Measurements from ENCODE around the gene TMEM225B. TPM values are rescaled to one million over a fixed set of nuclear protein-coding genes. Genes with fewer than 3 reads are reported as not detected.

Gene TMEM225B
- total RNA-seq, 2 experiments from 2014 or later: 0.92 to 2.2 TPM

DNA sequence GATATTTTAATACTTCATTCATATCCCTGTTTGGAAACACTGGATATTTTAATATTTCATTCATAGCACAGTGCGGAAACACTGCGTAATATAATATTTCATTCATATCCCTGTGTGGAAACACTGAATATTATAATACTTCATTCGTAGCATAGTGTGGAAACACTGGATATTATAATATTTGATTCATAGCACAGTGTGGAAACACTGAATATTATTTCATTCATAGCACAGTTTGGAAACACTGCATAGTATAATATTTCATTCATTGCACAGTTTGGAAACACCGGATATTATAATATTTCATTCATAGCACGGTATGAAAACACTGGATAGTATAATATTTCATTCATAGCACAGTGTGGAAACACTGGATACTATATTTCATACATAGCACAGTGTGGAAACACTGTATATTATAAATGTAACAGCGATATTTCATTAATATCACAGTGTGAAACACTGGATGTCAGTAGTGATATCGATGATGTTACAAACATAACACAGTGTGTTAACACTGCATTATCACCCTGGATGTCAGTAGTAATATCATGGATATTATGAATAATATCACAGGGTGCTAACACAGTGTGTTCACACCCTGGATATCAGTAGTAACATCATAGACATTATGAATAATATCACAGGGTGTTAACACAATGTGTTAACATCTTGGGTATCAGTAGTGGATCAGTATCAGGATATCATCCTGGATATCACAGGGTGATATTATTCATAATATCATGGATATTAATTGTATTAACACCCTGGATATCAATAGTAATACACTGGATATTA is 2.9 kb upstream of the TMEM225B start:
- intact Hi-C loops (cut with micrococcal nuclease): no loop called here
- no peaks in the 10 kb centered on the region for H3K36me3 Mint-ChIP-seq (ENCODE audit: low read depth)
- DNase-seq: no peak
- TF ChIP-seq, protein P1, sequence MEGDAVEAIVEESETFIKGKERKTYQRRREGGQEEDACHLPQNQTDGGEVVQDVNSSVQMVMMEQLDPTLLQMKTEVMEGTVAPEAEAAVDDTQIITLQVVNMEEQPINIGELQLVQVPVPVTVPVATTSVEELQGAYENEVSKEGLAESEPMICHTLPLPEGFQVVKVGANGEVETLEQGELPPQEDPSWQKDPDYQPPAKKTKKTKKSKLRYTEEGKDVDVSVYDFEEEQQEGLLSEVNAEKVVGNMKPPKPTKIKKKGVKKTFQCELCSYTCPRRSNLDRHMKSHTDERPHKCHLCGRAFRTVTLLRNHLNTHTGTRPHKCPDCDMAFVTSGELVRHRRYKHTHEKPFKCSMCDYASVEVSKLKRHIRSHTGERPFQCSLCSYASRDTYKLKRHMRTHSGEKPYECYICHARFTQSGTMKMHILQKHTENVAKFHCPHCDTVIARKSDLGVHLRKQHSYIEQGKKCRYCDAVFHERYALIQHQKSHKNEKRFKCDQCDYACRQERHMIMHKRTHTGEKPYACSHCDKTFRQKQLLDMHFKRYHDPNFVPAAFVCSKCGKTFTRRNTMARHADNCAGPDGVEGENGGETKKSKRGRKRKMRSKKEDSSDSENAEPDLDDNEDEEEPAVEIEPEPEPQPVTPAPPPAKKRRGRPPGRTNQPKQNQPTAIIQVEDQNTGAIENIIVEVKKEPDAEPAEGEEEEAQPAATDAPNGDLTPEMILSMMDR (IDR thresholded peaks at IDR 0.05): no peak
- H3K4me3 Mint-ChIP-seq: no peak overlapping the region
- peak; percentile 53 for ATAC-seq
- CTCF ChIA-PET: no interaction called here
- H3K4me1 Mint-ChIP-seq (ENCODE audit: low read depth): no peaks in the 10 kb centered on the region
- no peaks in the 10 kb centered on the region for H3K27me3 Mint-ChIP-seq
- H3K27ac Mint-ChIP-seq: no peak overlapping the region
- no peaks in the 10 kb centered on the region for H3K9me3 Mint-ChIP-seq
- POLR2A ChIA-PET: interaction anchor here (0.7 kb wide), 1 partner anchor 9 kb away, joined by 3 read pairs; no protein-coding TSS in a partner anchor

DNA sequence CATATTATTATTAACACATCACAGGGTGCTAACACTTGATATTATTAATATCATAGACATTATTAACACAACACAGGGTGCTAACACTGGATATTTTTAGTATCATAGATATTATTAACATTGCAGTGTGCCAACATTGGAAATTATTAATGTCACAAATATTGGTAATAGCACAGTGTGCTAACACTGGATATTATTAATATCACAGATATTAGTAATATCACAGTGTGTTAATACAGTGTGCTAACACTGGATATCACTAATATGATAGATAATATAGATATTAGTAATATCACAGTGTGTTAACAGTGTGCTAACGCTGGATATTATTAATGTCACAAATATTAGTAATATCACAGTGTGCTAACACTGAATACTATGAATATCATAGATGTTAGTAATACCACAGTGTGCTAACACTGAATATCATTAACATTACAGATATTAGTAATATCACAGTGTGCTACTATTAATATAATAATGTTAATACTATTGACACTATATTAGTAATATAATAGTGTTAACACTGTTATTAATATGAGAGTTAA is 1.6 kb upstream of the TMEM225B start:
- DNase-seq (no peak), ATAC-seq (no peak)
- TF ChIP-seq, protein P1 (IDR thresholded peaks at IDR 0.05): no peak
- Mint-ChIP-seq H3K27ac (no peak overlapping the region), H3K4me1 (ENCODE audit: low read depth) (no peaks in the 10 kb centered on the region), H3K9me3 (no peaks in the 10 kb centered on the region), H3K36me3 (ENCODE audit: low read depth) (no peaks in the 10 kb centered on the region), H3K27me3 (no peaks in the 10 kb centered on the region), H3K4me3 (no peak overlapping the region)
- ChIA-PET POLR2A (interaction anchor here (0.6 kb wide), 1 partner anchor 453 kb away, joined by 3 read pairs; the partner anchor contains the start of gene ZSCAN21), CTCF (no interaction called here)
- intact Hi-C loops (cut with micrococcal nuclease): no loop called here

DNA sequence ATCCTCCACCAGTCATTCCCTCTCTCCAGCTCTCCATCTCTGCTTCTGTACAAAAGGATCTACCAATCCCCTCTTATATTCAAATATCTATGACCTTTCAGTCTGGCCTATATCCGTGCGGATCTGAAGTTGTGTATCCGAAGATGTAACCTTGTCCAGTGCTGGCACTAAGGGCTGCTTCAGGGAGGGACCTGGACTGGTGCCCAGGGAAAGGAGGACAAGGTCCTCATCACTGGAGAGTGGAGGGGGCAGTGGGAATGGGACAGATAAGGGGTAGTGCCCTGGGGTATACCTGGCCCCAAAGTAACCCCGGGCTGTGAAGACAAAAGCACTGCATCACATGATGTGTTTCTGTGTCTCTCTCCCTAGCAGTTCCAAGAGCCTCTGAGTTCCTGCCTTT is 1.8 kb downstream of the TMEM225B start:
- ChIA-PET POLR2A (no interaction called here), CTCF (no interaction called here)
- no peak overlapping the region for H3K4me3 Mint-ChIP-seq
- H3K36me3 Mint-ChIP-seq (ENCODE audit: low read depth): no peaks in the 10 kb centered on the region
- no peak for DNase-seq
- no peak for ATAC-seq
- no peaks in the 10 kb centered on the region for H3K9me3 Mint-ChIP-seq
- no peaks in the 10 kb centered on the region for H3K27me3 Mint-ChIP-seq
- TF ChIP-seq, protein P1 (IDR thresholded peaks at IDR 0.05): no peak
- intact Hi-C loops (cut with micrococcal nuclease): no loop called here
- no peak overlapping the region for H3K27ac Mint-ChIP-seq
- no peaks in the 10 kb centered on the region for H3K4me1 Mint-ChIP-seq (ENCODE audit: low read depth)

DNA sequence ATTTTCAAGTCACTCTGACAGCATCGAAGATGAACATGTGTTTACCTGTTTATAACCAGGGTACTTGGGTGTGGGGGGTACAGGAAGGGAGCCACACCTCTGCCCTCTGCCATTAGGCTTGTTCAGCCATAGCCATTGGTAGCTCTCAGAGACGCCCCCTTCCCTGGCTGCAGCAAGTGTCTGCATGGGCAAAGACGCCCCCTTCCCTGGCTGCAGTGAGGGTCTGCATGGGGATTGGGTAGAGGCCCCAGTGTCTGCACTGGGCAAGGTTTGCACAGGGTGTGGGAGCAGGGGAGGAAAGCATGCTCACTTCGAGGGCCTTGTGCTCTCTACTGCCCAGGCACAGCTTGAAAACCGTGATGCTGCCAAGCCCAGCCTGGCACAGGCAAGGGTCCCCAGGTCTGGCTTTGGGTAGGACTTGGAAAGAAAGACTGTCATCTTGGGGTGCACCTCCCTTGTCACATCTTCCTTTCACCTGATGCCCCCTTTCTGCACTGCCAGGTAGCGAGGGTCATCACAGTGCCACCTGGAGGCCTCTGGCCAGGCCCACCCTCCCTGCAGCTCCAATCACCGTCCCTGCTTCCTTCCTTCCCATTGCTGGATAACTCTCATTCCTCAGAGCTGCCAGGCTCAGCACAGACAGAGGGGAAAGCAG is 3.7 kb downstream of the TMEM225B start:
- no peaks in the 10 kb centered on the region for H3K27me3 Mint-ChIP-seq
- H3K4me1 Mint-ChIP-seq (ENCODE audit: low read depth): no peaks in the 10 kb centered on the region
- intact Hi-C loops (cut with micrococcal nuclease): no loop called here
- TF ChIP-seq, protein P1 (IDR thresholded peaks at IDR 0.05): no peak
- no peaks in the 10 kb centered on the region for H3K36me3 Mint-ChIP-seq (ENCODE audit: low read depth)
- no peak for ATAC-seq
- no peak overlapping the region for H3K4me3 Mint-ChIP-seq
- ChIA-PET POLR2A (no interaction called here), CTCF (no interaction called here)
- DNase-seq: no peak
- no peak overlapping the region for H3K27ac Mint-ChIP-seq
- no peaks in the 10 kb centered on the region for H3K9me3 Mint-ChIP-seq

DNA sequence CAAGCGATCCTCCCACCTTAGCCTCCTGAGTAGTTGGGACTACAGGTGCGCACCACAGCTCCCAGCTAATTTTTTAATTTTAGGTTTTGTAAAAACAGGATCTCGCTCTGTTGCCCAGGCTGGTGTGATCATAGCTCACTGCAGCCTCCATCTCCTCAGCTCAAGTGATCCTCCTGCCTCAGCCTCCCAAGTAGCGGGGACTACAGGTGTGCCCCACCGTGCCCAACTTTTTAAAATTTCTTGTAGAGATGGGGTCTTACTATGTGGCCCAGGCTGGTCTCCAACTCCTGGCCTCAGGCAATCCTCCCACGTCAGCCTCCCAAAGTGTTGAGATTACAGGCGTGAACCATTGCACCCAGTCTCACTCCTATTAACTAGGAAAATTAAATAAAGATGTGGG is 7.5 kb downstream of the TMEM225B start:
- Mint-ChIP-seq H3K4me3 (no peak overlapping the region), H3K9me3 (no peaks in the 10 kb centered on the region), H3K36me3 (ENCODE audit: low read depth) (no peaks in the 10 kb centered on the region), H3K27ac (no peak overlapping the region), H3K4me1 (ENCODE audit: low read depth) (no peaks in the 10 kb centered on the region), H3K27me3 (no peaks in the 10 kb centered on the region)
- DNase-seq (no peak), ATAC-seq (no peak)
- ChIA-PET POLR2A (interaction anchor here (1.5 kb wide), 1 partner anchor 11 kb away, joined by 8 read pairs; the partner anchor contains the start of gene ZSCAN25), CTCF (no interaction called here)
- TF ChIP-seq, protein P1 (IDR thresholded peaks at IDR 0.05): no peak
- intact Hi-C loops (cut with micrococcal nuclease): no loop called here

Measured in activated CD8-positive, alpha-beta T cell treated with anti-CD3 and anti-CD28 coated beads for 36 hours (primary cell).